CD8-positive, alpha-beta memory T cell (primary cell): ENCODE data around the gene MED7. TPM values are rescaled to one million over a fixed set of nuclear protein-coding genes. Genes with fewer than 3 reads are reported as not detected.

Experiments
- CTCF ChIA-PET: fragments of 350-600 bp; sonication (Branson Sonifier 250); formaldehyde crosslinking; loops from one replicate; lab custom pipeline; 2021; ENCODE audit warnings: antibody characterized with exemption; lab: Charles Lee
- POLR2A ChIA-PET: fragments of 350-600 bp; sonication (Branson Sonifier 250); formaldehyde crosslinking; loops from one replicate; lab custom pipeline; 2021; ENCODE audit warnings: antibody characterized with exemption; lab: Charles Lee
- DNase-seq, 5 donors: peaks; one replicate each; pipeline versions ENCODE4 v3.0.0 to v3.0.0-alpha.2; 2020 to 2022; ENCODE audit warnings: mixed read lengths in 1 of 5
- H3K27ac ChIP-seq: one replicate; pipeline ENCODE4 v1.7.0; 2013; ENCODE audit warnings: low read depth, mild to moderate bottlenecking, low read length, moderate library complexity
- H3K27me3 ChIP-seq: 2 replicates; pipeline ENCODE4 v1.7.0; 2013; ENCODE audit warnings: low read length, mild to moderate bottlenecking; ENCODE audit not compliant: insufficient read depth, poor library complexity, severe bottlenecking
- H3K36me3 ChIP-seq: 2 replicates; pipeline ENCODE4 v1.7.0; 2013; ENCODE audit warnings: mild to moderate bottlenecking, low read length, moderate library complexity; ENCODE audit not compliant: insufficient read depth
- H3K4me1 ChIP-seq: 2 replicates; pipeline ENCODE4 v1.7.0; 2013; ENCODE audit warnings: mild to moderate bottlenecking, low read length, moderate library complexity; ENCODE audit not compliant: insufficient read depth
- H3K4me3 ChIP-seq: 2 replicates; pipeline ENCODE4 v1.7.0; 2013; ENCODE audit warnings: mild to moderate bottlenecking, low read length
- H3K9me3 ChIP-seq: 2 replicates; pipeline ENCODE4 v1.7.0; 2013; ENCODE audit warnings: mild to moderate bottlenecking, low read length
- H3K27ac Mint-ChIP-seq, 8 donors: one replicate each; pipeline ENCODE4 v1.8.0; 2020 to 2021; ENCODE audit warnings: mixed read lengths in 8 of 8, mild to moderate bottlenecking in 6 of 8, inconsistent platforms in 3 of 8, moderate library complexity in 3 of 8
- H3K27me3 Mint-ChIP-seq, 2 donors: one replicate each; pipeline ENCODE4 v1.8.0; 2020 to 2021; ENCODE audit warnings: mixed read lengths in 2 of 2, mild to moderate bottlenecking in 1 of 2, moderate library complexity in 1 of 2
- H3K36me3 Mint-ChIP-seq, 3 donors: one replicate each; pipeline ENCODE4 v1.8.0; 2020 to 2021; ENCODE audit warnings: mixed read lengths in 3 of 3, inconsistent platforms in 1 of 3, mild to moderate bottlenecking in 1 of 3
- H3K4me1 Mint-ChIP-seq, 3 donors: one replicate each; pipeline ENCODE4 v1.8.0; 2020 to 2021; ENCODE audit warnings: mixed read lengths in 3 of 3, inconsistent platforms in 1 of 3, mild to moderate bottlenecking in 1 of 3
- H3K4me3 Mint-ChIP-seq, 7 donors: one replicate each; pipeline ENCODE4 v1.8.0; 2020 to 2021; ENCODE audit warnings: mixed read lengths in 7 of 7, mild to moderate bottlenecking in 6 of 7, moderate library complexity in 4 of 7, inconsistent platforms in 2 of 7
- H3K9me3 Mint-ChIP-seq, 5 donors: one replicate each; pipeline ENCODE4 v1.8.0; 2020 to 2022; ENCODE audit warnings: mixed read lengths in 5 of 5, mild to moderate bottlenecking in 3 of 5, moderate library complexity in 2 of 5, inconsistent platforms in 1 of 5
- polyA plus RNA-seq: library from polyadenylated mRNA; unstranded; fragments of 300-500 nt; fragmentation: Illumina TruSeq; gene quantifications from one replicate; pipeline ENCODE4 v1.2.3, GENCODE V29; 2021
- total RNA-seq, 2 experiments: library from RNA; stranded (reverse); gene quantifications; one replicate each; pipeline ENCODE4 v1.2.3, GENCODE V29; 2021

MED7 gene
- total and polyA plus RNA-seq, 3 experiments from 2014 or later, result 12.6 to 15.7 (median 14.7) TPM

DNA sequence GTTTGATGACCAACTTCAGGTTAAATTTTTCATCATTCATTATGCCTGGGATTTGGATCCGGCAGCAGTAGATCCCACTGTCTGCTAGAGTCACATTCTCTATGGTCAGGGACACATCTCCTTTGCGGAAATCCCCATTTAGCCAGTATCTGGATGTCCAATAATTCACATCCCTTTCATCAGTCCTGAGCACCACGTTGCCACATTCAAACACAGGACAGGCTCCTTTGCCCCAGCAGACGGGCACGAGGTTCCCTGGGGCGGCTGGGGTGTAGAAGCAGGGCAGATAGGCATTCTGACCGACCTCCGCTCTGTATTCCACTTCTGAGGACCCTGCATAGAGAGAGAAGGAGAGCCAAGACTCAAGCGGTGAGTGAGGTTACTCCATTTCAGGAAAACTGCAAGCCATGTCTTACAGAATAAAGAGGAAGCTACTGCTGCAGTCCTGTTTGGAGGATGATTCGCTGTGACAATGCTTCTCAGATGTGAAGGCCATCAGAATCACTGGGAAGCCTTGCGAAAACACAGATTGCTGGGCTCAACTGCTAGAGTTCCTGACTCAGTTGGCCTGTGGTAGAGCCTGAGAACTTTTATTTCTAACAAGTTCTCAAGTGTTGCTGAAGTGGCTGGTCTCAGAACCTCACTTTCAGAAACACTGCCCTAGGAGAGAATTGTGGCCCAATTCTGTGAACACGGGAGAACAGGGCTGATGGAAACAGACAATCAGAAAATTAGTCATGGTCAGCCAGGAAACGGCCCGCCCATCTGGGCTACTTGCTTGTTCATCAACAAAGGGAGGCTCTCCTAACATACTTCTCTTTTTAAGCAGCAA, 35.8 kb downstream of the MED7 start:
- Histone ChIP-seq H3K27ac (no peak overlapping the region), H3K4me1 (peaks cover 23% of the 10 kb centered on the region), H3K27me3 (no peaks in the 10 kb centered on the region), H3K4me3 (no peak overlapping the region), H3K9me3 (no peaks in the 10 kb centered on the region), H3K36me3 (no peaks in the 10 kb centered on the region)
- Mint-ChIP-seq H3K27ac (peak overlapping the region in 4 of 8 donors; percentile 3 to 96 (median 52)), H3K9me3 (no peaks in the 10 kb centered on the region), H3K36me3 (peaks cover 0 to 2% (median 0%) of the 10 kb centered on the region in 3 donors), H3K27me3 (no peaks in the 10 kb centered on the region), H3K4me3 (peak overlapping the region in 4 of 7 donors; percentile 23 to 59 (median 42)), H3K4me1 (peaks cover 29 to 43% (median 36%) of the 10 kb centered on the region in 3 donors)
- CTCF ChIA-PET, result no interaction called here
- POLR2A ChIA-PET, result no interaction called here
- DNase-seq, result no peak

DNA sequence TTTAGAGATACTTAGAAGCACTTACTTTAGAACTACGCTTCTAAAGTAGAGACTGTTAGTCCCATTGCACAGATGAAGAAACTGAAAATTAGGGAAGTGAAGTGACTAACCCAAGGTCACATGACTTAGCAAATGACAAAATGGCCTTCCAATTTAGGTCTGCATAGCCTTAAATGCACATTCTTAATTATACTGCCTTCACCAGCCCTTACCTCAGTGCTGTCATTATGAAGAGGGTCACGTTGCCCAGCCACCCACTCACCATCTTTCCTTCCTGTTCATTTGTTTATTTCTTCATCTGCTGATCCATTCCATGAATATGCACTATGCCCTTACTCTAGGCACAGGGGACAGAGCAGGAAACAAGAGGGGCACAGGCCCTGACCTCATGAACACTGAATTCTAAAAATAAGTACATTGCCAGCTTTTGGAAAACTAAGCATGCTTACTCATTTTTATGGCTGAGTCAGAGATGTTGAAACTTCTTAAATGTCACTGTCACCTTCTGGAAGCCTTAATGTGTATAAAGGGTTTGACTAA, 42.5 kb downstream of the MED7 start:
- Mint-ChIP-seq H3K4me3 (no peak overlapping the region), H3K27me3 (no peaks in the 10 kb centered on the region), H3K36me3 (peaks cover 0 to 2% (median 0%) of the 10 kb centered on the region in 3 donors), H3K27ac (peak overlapping the region in 2 of 8 donors; percentile 3 to 82), H3K9me3 (no peaks in the 10 kb centered on the region), H3K4me1 (peaks cover 0 to 8% (median 3%) of the 10 kb centered on the region in 3 donors)
- H3K4me3 ChIP-seq, result no peak overlapping the region
- no peaks in the 10 kb centered on the region for H3K4me1 ChIP-seq
- POLR2A ChIA-PET, result no interaction called here
- no peaks in the 10 kb centered on the region for H3K36me3 ChIP-seq
- DNase-seq, result no peak
- no peaks in the 10 kb centered on the region for H3K9me3 ChIP-seq
- H3K27ac ChIP-seq, result no peak overlapping the region
- no peaks in the 10 kb centered on the region for H3K27me3 ChIP-seq
- CTCF ChIA-PET, result no interaction called here

DNA sequence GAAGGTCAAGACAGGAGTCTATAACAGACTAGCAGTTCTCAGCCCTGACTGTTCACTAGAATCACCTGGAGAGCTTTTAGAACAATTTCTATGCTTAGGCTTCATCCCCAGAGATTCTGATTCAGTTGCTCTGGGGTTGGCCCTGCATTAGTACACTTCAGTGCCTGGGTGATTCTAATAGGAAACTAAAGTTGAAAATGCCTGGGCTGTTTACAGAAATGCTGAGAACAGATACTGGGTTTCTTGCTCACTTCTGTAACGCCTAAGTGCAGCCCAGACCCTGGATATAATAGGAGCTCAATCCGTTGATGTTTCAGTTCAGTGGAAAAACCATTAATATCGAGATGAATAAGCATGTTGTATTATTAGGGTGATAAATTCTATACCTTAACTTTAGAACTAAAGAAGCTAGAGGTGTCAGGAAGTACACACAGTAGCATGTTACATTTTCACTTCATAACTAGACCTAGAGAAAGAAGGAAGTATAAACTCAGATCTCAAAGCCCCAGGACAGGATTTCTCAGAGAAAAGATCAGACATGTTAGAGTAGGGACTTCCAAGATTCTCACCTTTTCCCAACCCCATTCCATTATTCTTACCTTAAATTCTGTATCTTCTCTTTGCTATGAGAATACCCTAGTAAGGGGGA, 54.2 kb downstream of the MED7 start:
- Histone ChIP-seq H3K27me3 (no peaks in the 10 kb centered on the region), H3K9me3 (no peaks in the 10 kb centered on the region), H3K4me1 (no peaks in the 10 kb centered on the region), H3K27ac (no peak overlapping the region), H3K36me3 (no peaks in the 10 kb centered on the region), H3K4me3 (no peak overlapping the region)
- ChIA-PET CTCF (no interaction called here), POLR2A (no interaction called here)
- Mint-ChIP-seq H3K4me1 (peaks cover 0 to 4% (median 0%) of the 10 kb centered on the region in 3 donors), H3K27ac (peak overlapping the region in 3 of 8 donors; percentile 0 to 76 (median 44)), H3K27me3 (no peaks in the 10 kb centered on the region), H3K4me3 (no peak overlapping the region), H3K36me3 (peaks cover 4 to 6% (median 6%) of the 10 kb centered on the region in 3 donors), H3K9me3 (peaks cover 0 to 2% (median 0%) of the 10 kb centered on the region in 5 donors)
- no peak for DNase-seq

Other genes with a start within 250 kb of the MED7 start
- gene TIMD4, start 179.6 kb downstream of the MED7 start, total RNA-seq, result 1 to 10 TPM in 1 of 2 experiments, under 1 TPM in 1; 0.60 to 1.5 TPM
- 3.3 TPM for gene TIMD4, start 179.6 kb downstream of the MED7 start, polyA plus RNA-seq
- under 1 TPM; 0.27 to 0.61 TPM for gene HAVCR1, start 83.7 kb downstream of the MED7 start, total RNA-seq
- gene HAVCR1, start 83.7 kb downstream of the MED7 start, polyA plus RNA-seq, result 0.91 TPM
- 1 to 10 TPM; 6.3 to 6.6 TPM for gene HAVCR2, start 33.8 kb downstream of the MED7 start, total RNA-seq
- 7.5 TPM for gene HAVCR2, start 33.8 kb downstream of the MED7 start, polyA plus RNA-seq
- gene GARIN3, start 23.4 kb upstream of the MED7 start, total RNA-seq, result under 1 TPM; 0.29 to 0.50 TPM
- gene GARIN3, start 23.4 kb upstream of the MED7 start, polyA plus RNA-seq, result not detected
- 100 to 1,000 TPM; 150 to 162 TPM for gene ITK, start 38.0 kb upstream of the MED7 start, total RNA-seq
- gene ITK, start 38.0 kb upstream of the MED7 start, polyA plus RNA-seq, result 129 TPM
- 100 to 1,000 TPM; 239 to 259 TPM for gene CYFIP2, start 123.3 kb upstream of the MED7 start, total RNA-seq
- 534 TPM for gene CYFIP2, start 123.3 kb upstream of the MED7 start, polyA plus RNA-seq